ENCODE data around the gene TMEM260. TPM values are rescaled to one million over a fixed set of nuclear protein-coding genes. Genes with fewer than 3 reads are reported as not detected.

TMEM260 gene
- total RNA-seq, result 10 to 100 TPM; 12.5 to 13.3 TPM
- long read RNA-seq, donor 1, full-length matches to known transcripts, result 1 of 5 reads
- long read RNA-seq, donor 1, partial matches to known transcripts, result 0 of 5 reads
- long read RNA-seq, donor 1, other reads (novel, unspliced or antisense), result 4 of 5 reads
- long read RNA-seq, donor 2, full-length matches to known transcripts, result 1 of 9 reads
- long read RNA-seq, donor 2, partial matches to known transcripts, result 1 of 9 reads
- long read RNA-seq, donor 2, other reads (novel, unspliced or antisense), result 7 of 9 reads

DNA sequence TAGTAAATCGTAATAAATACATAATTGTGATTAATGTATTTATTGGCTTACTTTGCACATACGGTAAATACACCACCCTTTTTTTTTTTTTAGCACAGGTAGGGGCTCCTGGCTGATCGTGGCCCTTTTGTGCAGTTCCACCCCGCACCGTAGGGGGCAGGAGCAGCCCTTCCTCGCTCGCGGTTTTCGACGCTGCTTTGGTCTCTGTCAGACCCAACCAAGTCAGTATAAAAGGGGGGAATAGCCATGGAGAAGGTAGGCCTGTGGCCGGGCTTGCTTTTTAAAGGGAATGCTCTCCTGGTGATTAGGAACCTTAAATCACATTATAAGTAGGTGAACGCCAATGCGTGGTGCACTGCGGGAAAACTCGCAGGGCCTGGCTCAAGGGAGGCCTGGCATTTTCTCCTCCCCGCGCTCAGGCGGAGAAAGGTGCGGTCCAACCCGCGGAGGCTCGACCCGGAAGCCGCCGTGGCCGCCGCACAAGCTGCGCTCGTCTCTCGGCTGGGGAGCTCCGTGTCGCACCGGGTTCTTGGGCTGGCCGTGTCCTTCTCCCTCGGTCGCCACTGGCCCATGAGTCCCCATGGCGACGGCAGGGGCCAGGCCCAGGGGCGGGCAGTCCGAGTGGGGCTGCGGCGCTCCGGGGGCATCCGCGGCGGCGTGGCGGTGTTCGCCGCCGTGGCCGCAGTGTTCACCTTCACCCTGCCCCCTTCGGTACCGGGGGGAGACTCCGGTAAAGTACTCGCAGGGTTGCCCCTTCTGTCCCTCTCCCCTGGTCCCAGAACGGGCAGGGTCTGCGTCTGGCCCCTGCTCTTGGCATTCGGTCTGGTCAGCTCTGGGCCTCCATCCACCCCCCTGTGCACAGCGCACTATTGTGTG, at the start of gene TMEM260:
TMEM260 (plus strand) TSS at position 454 of the 876 bp plus-strand sequence; CDS start at position 571, 117 bp downstream.
- DNase-seq (ENCODE audit: low spot score), result peak; percentile 95
- intact Hi-C loops (cut with DNase I), result no loop called here

DNA sequence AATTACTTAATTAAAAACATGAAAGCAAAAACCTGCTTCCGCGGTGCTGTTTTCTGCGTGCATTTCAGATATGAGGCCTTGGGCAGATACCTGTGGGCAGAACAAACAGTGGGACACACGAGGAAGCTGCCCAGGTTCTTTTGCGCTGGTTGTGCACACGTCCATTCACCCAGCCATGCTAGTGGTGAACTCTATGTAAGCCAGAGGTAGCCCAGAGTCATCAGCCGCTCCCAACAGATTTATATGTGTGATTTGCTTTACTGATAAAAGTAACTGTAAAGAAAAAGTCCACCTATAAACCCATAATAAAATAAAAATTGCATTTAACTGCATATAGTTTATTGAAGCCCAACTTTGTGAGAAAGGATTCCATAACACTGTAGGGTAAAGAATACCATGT, 47.1 kb upstream of the TMEM260 start:
- DNase-seq (ENCODE audit: low spot score), result no peak
- intact Hi-C loops (cut with DNase I), result no loop called here

DNA sequence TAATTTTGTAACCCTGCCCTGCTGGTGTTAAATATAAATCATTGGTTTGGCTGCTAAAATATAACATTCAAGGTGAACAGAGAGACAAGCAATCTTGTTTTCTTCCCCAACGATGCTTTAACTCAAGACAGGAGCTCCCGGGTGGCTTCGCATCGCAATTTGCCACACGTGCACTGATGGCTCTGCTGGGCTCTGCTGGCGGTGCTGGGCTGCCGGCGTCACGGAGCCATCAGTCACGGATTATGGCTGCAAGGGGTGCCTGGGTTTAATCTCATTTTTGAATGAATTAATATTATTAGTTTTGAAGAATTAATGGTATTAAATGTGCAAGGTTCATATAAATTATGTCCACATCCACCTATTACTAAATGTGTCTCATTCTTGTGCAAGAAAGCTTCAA, 44.9 kb upstream of the TMEM260 start:
- DNase-seq (ENCODE audit: low spot score), result no peak
- intact Hi-C loops (cut with DNase I), result no loop called here

DNA sequence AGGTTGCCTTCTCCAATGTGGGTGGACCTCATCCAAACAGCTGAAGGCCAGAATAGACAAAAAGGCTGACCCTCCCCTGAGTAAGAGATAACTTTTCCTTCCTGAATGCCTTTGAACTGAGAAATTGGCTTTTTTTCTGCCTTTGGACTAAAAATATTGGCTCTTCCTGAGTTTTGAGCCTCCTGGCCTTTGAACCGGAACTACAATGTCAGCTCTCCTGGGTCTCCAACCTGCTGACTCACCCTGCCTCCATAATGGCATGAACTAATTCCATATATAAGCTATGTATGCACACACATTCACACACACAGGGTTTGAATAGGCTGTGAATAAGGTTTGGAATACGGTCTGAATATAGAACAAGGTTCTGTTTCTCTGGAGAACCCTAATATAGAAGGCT, 39.7 kb upstream of the TMEM260 start:
- intact Hi-C loops (cut with DNase I), result no loop called here
- no peak for DNase-seq (ENCODE audit: low spot score)

DNA sequence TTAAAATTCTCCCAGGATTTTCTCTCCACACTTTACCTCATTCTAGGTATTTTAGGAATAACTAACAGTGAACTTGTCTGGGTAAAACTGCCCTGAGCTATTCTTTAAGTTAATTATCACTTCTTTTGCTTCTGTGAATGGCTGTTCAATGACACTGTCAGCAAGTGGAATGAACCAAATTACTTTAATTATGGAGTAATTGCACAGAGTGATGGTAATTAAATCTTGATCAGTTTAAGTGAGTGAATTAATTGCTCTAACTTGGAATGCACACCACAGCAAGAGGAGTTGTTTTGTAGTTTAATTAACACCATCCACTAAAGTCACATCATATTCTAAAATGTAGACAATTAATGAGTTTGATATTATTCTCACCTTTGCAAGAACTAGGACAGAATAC, 36.2 kb upstream of the TMEM260 start:
- intact Hi-C loops (cut with DNase I), result no loop called here
- DNase-seq (ENCODE audit: low spot score), result no peak

DNA sequence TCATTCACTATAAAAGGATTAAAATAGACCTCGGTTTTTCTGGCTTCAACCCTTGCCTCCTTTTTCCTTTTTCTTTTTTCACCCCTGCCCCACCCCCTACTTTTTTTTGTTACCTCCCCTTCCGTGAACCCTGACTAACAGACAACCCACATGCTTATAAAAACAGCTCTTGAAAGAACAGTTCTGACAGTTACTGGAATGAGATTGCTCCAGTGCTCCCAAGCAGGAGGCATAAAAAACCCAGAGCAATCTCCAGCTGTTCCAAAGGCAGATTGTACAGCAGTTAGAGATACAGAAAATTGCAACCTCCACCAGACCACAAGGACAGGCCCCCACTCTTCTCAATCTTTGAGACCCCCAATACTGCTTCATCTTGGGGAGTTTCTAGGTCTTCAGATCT, 29.9 kb upstream of the TMEM260 start:
- intact Hi-C loops (cut with DNase I), result no loop called here
- DNase-seq (ENCODE audit: low spot score), result no peak

DNA sequence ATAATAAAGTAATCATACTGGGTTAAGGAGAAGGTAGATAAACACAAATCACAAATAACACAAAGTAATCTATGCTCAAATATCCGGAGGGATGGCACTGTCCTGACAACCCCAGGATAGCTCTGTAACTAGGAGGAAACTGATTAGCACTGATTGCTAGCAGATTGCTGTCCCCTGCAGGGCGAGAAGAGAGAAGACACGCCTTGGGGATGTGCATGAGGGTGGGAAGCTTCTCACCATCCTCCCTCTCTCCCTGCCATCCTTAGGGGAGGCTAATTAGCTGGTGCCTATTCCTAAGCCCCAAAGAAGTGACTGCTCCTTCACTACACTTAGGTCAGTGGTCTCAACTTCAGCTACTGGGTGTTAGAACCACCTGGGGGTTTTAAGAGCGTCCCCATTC, 27.0 kb upstream of the TMEM260 start:
- DNase-seq (ENCODE audit: low spot score), result no peak
- intact Hi-C loops (cut with DNase I), result no loop called here

DNA sequence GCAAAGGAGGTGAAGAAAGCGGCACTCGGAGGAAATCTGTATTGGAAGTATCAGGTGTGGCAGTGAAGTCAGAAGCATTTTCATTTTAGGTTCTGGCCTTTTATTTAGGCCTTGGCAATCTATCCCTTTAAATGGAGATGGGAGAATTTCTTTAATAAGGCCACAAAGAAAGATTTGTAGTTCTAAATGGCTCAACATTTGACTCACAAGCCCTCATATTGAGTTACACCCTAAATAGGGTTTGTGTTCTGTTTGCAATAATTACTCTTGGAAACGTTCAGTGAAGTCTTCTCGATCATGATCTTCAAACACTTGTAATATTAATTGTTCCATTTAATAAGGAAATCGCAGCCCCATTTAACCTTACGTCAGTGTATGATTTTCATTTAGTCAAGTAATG, 25.3 kb upstream of the TMEM260 start:
- DNase-seq (ENCODE audit: low spot score), result no peak
- intact Hi-C loops (cut with DNase I), result no loop called here

DNA sequence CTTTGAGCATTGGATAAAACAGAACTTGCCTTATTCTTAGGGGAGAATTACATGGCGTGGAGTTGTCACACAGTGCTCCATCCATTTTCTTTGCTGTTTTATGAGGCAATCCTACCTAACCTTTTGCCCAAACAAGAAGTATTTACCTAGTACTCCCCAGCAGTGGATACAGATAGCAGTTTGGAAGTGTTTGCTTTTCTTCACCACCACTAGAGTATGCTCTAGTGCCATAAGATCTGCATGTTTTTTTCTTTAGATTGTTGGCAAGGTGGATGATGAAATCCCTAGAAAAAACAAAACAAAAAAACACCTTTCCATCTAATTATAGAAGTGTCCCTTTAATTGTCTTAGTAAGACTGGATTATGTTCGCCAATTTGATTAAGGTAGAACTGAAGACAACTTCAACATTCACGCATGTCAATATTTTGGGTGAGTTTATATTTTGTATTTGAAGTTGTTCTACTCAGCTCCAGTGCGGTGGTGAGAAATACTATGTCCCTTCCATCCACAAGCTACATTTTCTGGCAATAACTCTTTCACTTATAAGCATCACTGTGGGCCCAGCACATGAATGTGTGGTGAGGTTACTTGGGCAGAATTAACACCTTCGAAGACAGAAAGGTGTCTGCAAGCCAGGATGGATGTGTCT, 23.6 kb upstream of the TMEM260 start:
- intact Hi-C loops (cut with DNase I), result no loop called here
- DNase-seq (ENCODE audit: low spot score), result no peak

DNA sequence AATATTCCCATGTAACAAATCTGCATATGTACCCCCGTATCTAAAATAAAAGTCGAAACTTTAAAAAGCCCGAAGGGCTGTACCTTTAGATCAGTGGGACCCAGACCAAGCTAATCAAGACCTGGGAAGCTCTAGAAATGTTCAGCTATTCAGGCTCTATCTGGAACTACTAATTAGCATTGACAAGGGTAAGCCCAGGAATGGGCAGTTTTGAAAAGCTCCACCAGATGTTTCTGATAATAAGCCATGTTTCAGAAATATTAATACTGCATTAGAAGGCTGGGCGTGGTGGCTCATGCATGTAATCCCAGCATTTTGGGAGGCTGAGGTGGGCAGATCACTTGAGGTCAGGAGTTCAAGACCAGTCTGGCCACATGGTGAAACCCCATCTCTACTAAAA, 20.4 kb upstream of the TMEM260 start:
- intact Hi-C loops (cut with DNase I), result no loop called here
- DNase-seq (ENCODE audit: low spot score), result no peak

DNA sequence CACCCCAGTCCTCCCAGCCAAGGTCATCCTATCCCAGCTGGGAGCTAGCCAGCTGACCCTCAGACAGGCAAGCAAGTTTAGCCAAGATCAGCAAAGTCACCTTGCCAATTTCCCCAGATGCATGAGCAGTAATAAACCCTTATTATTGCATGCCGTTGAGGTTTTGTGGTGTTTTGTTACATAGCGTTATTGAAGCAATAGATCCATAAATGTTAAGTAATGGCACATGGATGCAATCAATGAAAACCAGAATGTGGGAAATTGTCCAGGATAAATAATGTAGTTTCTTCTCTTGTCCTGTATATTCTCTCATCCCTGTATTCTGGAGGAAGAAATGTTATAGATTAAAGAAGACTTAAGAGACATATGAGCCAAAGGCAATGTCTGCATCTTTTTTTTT, 18.0 kb upstream of the TMEM260 start:
- intact Hi-C loops (cut with DNase I), result no loop called here
- no peak for DNase-seq (ENCODE audit: low spot score)

DNA sequence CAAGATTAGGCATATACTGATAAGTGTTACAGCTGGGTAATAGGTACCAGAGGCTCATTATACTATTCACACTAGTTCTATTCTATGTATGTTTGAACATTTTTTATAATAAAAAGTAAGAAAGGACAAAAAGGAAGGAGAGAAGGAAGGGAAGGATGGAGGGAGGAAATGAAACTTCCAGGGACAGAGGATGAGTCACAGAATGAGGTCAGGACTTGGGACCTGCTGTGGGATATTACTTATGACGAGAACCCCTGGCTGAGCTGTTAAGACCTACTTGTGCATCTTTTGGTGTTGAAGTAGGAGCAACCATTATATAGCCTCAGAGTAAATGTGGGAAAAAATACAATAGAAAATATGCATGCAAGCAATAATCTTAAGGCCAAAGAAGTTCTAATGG, 16.7 kb upstream of the TMEM260 start:
- no peak for DNase-seq (ENCODE audit: low spot score)
- intact Hi-C loops (cut with DNase I), result no loop called here

DNA sequence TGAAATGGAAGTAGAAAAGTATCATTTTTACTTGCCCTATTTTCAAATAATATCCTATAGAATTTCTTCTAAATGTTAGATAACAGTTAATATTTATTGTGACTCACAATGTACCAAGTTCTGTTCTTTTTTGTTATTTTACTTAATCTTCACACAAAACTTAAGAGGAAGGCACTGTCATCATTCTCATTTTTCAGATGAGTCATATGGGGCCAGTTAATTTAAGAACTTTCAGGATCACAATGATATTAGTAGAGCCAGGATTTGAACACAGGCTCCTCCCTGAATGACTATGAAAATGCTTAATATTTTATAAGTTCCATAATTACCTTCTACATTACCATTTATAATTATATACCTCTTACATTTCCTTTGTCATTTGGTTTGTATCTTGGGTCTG, 10.4 kb upstream of the TMEM260 start:
- DNase-seq (ENCODE audit: low spot score), result no peak
- intact Hi-C loops (cut with DNase I), result no loop called here

DNA sequence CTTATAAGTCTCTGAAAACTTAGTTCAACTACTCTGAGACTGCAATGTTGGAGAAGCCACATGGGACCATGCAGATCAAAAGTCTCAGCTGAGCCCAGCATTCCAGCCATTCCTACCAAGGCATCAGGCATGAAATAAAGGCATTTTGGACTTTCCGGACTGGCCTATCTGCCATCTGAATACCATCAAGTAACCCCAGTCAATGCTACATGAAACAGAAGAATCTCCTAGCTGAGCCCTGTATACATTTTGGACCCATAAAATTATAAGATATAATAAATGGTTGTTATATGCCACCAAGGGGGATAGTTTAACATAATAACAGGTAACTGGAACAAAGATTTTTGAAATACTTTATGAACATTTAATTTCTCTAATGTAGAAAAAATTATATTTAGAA, 9.3 kb upstream of the TMEM260 start:
- intact Hi-C loops (cut with DNase I), result loop anchor here in 1 of 2 donors (5.0 kb wide), 1 partner anchor 242 kb away; the partner anchor contains the start of gene OTX2
- no peak for DNase-seq (ENCODE audit: low spot score)

DNA sequence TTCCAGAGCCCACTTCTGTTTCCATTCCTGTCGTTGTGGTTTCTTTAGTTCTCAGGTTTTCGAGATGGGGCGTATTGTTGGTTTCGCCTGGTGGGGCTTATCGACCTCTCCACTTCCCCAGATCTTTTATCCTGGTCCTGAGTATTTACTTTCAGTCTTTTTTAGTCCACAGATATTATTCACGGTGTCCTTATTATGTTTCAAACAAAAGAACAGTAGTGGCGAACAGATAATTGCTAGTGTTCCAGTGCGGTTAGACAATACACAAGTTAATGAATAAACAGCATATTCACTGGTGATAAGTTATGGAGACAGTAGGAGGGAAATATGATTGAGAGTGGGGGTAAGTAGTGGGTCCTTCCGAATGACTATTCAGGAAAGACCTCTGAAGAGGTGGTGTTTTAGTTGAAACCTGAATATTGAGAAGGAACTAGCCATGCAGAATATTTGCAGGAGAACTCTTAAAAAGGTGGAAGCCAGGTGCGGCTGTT, 668 bp downstream of the TMEM260 start:
- intact Hi-C loops (cut with DNase I), result no loop called here
- DNase-seq (ENCODE audit: low spot score), result no peak

DNA sequence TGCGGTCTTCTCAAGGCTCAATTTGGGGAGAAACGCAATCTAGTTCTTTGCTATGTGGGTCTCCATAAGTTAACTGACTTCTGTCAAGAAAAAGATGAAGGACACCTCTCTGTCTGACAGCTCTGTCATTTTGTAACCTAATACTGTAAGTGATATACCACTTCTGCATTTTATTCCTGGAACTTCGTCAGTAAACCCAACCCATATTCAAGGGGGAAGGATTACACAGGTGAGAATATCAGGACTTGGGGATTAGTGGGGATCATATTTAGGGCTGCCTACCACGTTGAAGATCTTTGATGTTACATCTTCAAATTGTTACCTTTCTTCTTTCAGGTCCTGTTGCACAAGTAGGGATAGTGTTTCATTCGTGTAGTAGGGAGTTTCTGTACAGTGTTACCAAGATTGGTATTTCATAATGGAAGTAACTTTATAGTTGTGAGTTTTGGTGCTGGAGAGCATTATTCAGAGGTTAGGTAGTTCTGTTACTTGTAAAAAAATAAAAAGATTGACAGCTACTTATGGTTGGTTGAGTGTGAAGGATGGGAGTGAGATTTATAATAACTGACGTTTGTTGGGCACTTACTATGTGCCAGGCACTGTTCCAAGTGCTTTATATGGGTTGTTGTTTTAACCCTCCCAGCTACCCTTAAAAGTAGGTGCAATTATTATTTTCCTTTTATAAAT, 1.6 kb downstream of the TMEM260 start:
- DNase-seq (ENCODE audit: low spot score), result no peak
- intact Hi-C loops (cut with DNase I), result no loop called here

DNA sequence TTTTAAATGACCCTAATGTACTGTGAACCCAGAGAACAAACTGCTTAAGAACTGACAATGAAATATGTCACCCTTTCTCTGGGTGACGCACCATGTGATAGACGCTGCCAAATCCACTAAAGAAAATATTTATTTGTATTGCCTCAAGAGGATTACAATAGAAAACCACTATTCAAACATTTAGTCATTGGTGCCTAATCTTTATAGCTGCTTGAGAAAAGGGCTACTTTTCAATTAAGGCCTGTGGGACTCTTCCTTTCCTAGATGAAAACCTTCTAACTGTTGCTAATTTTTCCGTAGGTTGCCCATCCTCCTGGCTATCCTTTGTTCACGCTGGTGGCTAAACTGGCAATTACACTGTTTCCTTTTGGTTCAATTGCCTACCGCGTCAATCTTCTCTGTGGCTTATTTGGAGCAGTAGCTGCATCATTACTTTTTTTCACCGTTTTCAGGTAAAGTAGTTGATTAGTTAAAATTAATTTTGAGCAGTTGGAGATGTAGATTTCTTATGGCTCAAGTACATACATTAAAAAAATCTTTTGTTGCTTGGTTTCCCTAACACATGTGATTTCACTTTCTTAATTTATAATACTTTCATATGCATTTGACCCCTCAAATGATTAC, 6.0 kb downstream of the TMEM260 start:
- intact Hi-C loops (cut with DNase I), result no loop called here
- DNase-seq (ENCODE audit: low spot score), result no peak

DNA sequence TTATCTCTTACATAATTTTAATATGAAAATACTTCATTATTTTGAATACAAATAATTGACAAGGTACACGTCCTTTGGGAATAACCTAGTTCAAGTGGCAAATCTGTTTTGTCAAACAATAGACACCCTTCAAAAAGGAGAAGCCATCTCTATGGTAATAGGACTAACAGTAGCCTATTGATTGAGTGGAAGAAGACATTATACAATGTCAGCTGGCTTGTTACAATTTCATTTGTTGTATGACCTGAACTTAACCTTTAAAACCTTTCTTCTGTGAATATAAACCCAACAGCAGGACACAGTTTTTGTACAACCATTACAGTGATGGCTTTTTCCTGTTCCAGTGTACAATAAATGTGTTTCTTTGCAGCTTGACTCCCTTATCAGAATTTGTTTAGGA, 8.1 kb downstream of the TMEM260 start:
- intact Hi-C loops (cut with DNase I), result no loop called here
- no peak for DNase-seq (ENCODE audit: low spot score)

DNA sequence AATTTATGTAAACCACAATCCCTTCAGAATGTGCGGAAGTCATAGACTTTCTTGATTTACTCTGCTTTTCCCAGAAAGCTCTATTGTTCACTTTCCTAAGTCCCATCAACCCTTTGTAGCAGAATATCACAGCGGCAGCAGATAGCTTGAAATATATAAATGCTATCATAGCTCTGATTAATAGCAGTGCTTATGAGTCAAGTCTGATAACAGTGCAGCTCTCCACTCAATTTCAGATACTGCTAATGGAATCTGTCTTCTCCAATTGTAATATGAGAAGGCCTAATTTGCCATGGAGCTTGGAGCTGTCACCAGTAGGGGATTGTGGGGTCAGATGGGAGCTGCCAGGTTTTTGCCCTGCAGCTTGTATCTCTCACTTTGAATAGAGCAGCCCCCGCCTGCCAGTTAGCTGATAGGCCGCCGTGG, 10.9 kb downstream of the TMEM260 start:
- intact Hi-C loops (cut with DNase I), result no loop called here
- DNase-seq (ENCODE audit: low spot score), result no peak

Measured in posterior vena cava (tissue), 2 donors.